NOMO-1 treated with DMSO at 0.1 percent for 48 hours (cell line): Measurements from ENCODE around the gene CAMTA1.

Source experiments
- DNase-seq: peaks from one replicate; lab custom pipeline; 2025; ENCODE audit not compliant: unreplicated experiment; lab: John Stamatoyannopoulos, UW

Gene CAMTA1

DNA sequence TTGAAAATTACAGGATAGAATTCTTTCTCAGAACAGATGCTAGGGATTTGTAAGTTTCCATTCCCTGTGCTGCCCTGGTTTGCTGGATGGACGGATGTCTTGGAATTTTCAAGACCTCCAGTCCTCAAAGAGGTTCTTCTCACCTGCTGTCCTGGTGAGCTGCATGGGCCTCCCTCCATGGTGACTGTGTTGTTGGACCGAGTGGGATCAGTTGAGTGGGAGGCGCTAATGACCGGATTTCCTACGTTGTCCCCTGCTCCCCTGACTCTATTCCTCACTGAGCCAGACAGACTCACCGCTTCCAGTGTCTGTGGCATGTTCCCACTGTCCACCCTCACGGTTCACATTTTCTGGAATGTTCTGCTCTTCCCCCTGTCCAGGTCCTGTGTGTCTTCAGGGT is 229.8 kb downstream of the CAMTA1 start:
- no peak for DNase-seq

DNA sequence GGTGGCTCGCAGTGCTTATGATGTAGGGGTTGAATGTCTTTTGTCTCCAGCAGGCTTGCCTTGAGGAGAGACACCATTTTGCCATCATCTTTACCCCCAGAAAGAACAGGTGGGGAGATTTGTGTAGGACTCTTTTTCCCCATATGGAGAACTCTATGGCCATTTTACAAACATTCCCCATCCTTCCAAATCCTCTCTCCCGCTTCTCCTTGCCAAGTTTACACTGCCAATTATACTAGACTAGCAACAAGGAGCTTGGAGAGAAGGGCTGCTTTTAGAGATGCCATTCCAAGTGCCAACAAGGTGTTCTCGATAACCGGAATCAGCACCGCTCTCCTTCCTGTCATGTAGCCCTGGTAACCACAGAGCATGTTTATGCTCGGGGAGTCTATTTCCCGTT is 233.1 kb downstream of the CAMTA1 start:
- no peak for DNase-seq

- no peak for DNase-seq
These were observed 233.6 kb downstream of the CAMTA1 start for GRCh38 chr1:7018826-7019225.

DNA sequence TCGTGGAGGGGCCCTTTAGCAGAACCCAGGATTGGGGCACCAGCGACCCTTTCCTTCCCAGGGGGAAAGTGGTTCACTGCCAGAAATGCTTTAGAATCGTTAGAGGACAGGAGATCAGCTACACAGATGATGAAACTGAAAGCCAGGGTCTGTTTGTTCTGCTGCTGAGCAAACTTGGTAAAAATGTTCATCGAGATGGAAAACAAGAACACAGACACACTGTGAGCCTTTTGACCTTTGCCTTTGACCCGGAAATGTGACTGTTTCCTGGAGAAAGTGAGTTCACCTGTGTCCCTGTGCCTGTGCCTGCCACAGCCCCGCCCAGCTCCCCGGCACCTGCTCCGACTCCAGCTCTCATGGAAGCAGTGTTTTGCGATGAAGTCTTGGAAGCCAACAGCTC is 234.3 kb downstream of the CAMTA1 start:
- DNase-seq: no peak

- DNase-seq: no peak
These were observed 236.8 kb downstream of the CAMTA1 start for GRCh38 chr1:7022058-7022457.

GRCh38 chr1:7025013-7025412 is 239.8 kb downstream of the CAMTA1 start:
- DNase-seq: no peak

DNA sequence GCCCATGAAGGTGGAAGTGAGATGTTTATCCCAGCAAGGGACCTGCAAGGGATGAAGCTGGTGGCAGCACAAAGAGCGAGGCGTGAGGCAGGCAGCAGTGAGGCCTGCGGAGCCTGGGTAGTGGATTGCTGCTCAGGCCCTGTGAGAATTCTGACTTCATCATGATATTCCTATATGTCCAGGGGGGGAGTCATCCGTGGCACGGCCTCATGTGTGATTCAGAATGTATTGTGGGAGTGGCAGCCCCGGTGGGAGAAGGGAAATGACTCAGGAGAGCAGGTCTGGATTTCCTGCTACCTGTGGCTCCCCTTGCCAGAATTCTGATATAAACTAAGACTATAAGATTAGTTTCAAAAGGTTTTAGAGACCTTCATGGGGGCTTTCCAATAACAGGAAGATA is 240.9 kb downstream of the CAMTA1 start:
- no peak for DNase-seq

DNA sequence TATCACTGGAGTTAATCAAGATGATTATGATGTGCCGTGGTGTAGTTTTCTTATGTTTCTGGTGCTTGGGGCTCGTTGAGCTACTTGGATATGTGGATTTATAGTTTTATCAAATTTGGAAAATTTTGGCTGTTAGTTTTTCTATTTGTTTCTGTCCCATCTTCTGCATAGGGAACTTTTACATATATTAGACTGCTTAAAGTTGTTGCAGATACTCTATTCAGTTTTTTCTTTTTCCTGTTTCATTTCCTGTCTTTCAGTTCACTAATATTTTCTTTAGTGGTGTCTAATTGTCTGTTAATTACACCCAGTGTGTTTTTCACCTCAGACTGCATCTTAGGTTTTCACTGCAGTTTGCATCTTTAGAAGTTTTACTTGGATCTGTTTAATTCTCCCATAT is 247.7 kb downstream of the CAMTA1 start:
- no peak for DNase-seq

DNA sequence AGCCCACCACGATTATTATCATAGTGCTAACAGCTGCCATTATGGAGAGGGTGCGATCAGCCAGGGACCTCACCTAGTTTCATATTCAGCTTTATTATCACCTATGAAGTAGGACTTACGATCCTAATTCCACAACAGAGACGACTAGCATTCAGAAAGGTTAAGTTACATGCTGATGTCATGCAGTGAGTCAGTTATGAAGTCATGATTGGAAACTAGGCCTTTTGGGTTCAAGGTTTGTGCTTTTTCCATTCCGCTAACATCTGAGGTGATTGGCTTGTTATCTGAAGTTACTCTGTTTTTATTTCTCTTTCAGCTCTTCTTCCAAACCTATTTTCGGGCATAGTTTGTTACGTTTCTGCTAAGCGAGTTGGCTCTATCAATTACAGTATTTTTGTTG is 251.1 kb downstream of the CAMTA1 start:
- no peak for DNase-seq

DNA sequence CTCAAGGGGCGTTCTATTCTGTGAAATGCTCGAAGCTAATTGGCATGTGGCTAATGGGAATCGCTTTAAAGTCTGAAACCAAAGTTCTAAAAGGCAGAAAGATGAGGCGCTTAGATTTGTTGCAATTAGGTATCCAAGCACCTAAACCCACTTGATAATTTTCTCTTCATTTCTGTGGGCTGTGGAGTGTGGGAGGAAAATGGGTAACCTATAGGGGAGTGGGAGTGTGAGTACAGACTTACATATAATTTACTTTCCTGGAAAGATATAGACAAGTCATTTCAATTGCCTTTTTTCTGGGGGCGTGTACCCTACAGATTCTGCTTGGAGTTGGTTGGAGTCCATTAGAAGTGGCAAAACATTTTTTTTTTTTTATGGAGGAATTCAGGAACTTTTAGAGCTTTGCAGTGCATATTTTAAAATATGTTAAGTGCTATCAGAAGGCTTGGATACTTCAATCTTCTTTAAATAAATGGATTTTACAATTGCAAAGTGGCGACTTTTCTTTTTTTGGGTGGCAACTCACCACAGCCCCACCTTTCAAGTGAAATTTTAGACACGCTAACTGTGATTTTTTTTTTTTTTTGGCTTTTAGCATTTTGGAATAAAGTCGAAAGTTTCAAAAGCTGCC is 254.5 kb downstream of the CAMTA1 start:
- DNase-seq: no peak

DNA sequence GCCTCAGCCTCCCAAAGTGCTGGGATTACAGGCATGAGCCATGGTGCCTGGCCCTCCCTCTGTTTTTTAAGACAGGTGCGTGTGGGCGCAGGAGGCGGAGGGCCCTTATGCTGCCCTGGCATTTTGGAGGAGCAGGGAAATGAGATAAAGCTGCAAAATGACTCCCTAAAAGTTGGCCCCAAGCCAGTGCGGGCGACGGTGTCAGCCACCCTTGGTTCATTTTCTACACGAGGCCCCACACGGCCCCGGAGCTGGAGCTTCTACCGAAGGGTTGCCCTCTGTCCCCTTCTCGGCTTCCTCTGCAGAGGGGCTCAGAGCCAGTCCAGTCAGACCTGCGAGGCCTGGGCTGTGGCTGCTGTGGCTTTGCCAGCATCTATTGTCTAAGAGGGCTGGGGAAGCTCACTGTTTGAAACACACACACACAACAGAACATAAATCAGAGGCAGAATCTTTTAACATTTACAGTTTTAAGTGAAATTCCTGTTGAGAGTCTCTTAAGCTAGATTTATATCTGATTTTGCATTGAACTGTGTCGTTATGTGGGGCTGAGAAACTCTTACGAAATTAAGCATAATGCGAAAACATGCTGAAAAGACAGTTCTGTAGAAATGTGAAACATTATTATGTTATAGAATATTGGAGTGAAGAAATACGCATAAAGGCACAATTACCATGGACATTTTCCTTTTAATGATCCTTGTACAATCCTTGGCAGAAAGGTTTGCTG is 255.9 kb downstream of the CAMTA1 start:
- DNase-seq: no peak

DNA sequence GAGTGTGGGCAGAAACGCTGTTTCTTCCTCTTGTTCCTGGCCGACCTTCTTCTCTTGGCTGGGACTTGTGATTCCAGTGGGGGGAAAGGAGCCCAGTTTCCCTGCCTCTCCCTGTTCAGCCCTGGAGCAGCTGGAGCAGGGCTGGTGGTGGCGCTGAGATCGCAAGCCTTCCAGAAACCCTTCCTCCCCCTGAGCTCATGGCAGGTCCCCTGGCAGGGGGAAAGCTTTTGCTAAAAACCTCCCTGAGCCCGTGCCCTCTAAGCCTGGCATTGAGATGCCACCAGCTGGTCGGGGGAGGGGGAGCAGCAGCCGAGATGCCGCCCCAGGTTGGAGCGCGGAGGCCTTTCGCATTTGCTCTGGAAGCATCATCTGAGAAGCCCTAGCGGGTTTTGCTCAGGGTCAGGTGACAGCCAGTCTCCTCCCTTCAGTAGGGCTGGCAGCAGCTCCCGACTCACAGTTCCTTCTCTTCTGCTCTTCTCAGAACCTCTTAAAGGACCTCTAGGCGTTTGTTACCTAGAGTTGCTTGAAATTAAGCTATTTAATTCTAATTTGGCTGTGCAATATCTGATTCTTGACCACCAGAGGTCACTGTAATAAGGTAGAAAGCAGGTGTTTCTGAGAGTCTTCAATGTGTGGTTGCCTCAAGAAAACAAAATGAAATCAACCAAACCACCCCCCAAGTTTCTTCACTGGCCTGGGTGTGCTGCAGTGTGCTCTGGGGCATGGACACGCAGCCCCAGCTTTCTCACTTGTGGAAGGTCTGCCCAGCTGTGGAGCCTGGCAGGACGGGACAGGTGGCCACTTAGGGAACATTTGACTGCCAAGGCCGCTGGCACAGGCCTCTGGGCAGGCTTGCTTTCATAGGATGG is 257.3 kb downstream of the CAMTA1 start:
- peak; percentile 20 for DNase-seq

- no peak for DNase-seq
These were observed 257.9 kb downstream of the CAMTA1 start for GRCh38 chr1:7043191-7043549.

DNA sequence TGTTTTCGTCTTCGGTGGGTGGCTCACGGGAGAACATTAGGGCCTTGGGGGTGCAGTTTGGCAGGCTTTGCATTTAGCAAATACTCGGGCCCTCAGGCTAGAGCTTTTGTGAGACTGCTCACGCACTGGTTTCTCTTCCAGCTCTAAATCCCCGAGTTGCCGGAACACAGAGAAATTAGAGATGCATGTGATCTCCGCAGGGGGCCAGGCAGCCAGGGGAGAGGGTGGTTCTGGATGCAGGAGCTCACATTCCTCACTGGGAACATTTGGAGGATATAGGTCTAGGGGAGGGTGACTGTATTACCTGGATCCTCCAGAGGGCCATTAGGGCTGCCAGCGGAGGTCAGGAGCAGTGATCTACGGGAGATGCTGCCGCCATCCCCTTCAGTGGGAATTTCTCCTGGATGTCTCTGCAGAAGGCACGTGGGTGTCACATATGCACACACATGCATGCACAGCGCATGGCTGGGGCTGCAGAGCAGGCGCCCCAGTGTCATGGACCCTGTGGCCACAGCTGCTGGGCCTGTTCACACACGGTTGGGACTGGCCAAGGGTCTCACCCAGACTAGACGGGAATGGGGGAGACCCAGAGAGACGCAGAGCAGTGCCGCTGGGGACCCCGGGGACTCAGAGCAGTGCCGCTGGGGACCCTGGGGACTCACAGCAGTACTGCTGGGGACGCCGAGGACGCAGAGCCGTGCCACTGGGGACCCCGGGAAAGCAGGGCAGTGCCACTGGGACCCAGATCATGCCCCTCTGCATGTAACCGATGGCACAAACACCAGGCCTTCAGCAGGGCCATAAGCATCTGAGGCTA is 258.7 kb downstream of the CAMTA1 start:
- no peak for DNase-seq

- no peak for DNase-seq
These were observed 260.6 kb downstream of the CAMTA1 start for GRCh38 chr1:7045897-7046296.

GRCh38 chr1:7046314-7046713 is 261.1 kb downstream of the CAMTA1 start:
- DNase-seq: no peak

DNA sequence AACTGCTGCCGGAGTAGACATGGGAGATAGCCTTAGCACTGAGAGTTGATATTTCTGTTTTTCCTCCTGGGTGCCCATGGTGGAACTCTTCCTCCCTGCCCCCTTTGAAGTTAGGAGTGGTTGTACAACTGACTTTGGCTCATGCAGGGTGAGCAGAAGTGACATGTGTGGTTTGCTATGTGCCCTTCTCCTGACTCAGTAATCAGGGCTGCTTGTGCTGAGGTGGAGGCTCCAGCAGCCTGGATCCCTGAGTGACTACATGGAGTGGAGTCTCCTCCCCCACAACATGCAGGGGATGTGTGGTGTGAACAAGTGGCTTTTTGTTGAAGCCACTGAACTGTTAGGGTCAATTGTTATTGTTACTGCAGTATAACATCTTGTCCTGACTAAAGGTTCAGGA is 261.6 kb downstream of the CAMTA1 start:
- no peak for DNase-seq

- DNase-seq: no peak
These were observed 262.6 kb downstream of the CAMTA1 start for GRCh38 chr1:7047866-7048265.

DNA sequence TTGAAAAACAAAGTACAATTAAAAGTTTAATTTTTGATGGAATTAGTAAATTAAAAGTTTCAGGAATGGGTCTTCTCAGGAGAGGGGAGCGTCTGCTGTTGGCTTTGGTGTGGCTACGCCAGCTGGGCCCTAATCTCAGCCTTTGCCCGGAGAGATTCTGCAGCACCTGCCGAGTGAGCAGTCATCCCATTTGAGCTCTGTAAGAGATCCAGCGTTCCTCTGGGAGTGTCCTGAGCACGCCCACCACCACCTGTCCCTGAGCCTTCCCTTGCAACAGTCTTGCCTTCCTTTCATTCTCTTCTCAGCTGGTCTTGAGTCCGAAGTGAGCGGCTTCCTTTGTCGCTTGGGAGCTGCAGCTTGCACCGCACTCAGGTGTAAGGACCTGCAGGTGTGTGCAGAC is 263.1 kb downstream of the CAMTA1 start:
- no peak for DNase-seq

DNA sequence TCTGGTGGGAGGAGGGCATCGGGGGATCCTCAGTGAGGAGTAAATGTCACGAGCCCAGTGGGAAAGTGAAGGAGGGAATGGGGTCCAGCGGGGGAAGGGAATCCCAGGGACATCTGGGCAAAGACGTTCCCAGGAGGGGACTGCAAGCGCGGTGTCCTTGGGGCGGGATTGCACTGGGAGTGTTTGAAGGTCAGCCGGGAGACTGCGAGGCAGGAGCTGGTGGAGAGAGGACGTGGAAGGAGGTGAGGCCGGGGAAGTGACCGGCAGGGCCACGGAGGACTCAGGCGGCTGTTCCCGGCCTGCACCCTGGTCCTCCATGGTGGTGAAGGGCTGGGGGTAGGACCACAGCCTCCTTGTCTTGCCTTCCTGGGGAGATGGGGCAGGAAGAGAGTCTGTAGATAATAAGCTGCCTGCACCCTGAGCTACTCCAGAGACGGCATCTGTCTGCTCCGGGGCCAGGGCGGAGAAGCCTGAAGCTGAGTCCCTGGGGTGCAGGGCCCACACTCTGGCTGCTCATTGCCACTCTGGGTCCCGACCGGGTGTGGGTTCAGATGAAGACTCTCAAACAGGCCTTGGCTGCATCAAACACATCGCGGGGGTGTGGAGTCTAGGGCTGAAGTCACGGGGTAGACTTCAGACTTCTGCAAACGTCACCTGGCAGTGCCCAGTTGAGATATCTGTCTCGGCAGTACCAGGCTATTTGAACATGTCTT is 264.8 kb downstream of the CAMTA1 start:
- DNase-seq: no peak
